HFFc6 (cell line): ENCODE data around the gene PCTP. TPM values are rescaled to one million over a fixed set of nuclear protein-coding genes. Genes with fewer than 3 reads are reported as not detected.

Experiments used
- DNase-seq: peaks from one replicate; pipeline ENCODE4 v3.0.0-alpha.2; 2018
- H3K27ac Mint-ChIP-seq: 2 replicates; pipeline ENCODE4 v1.8.0; 2020; ENCODE audit warnings: mild to moderate bottlenecking, mixed read lengths
- H3K27me3 Mint-ChIP-seq: 2 replicates; pipeline ENCODE4 v1.8.0; 2021; ENCODE audit warnings: mild to moderate bottlenecking, moderate library complexity, mixed read lengths; ENCODE audit not compliant: insufficient read depth
- H3K36me3 Mint-ChIP-seq: 2 replicates; pipeline ENCODE4 v1.8.0; 2021; ENCODE audit warnings: low read depth, mixed read lengths
- H3K4me1 Mint-ChIP-seq: 2 replicates; pipeline ENCODE4 v1.8.0; 2020; ENCODE audit warnings: low read depth, mixed read lengths
- H3K4me3 Mint-ChIP-seq: 2 replicates; pipeline ENCODE4 v1.8.0; 2020; ENCODE audit warnings: mild to moderate bottlenecking, moderate library complexity, mixed read lengths
- H3K9me3 Mint-ChIP-seq: 2 replicates; pipeline ENCODE4 v1.8.0; 2020; ENCODE audit warnings: mild to moderate bottlenecking, mixed read lengths
- total RNA-seq, 6 experiments: library from RNA; stranded (reverse); fragmentation: NEBNext Ultra II Directional; extraction: Animal tissue kit (Norgen Biotek cat#: 25700); gene quantifications; 2 replicates in 1 of 6; 3 replicates in 5 of 6; pipeline ENCODE4 v1.2.3, GENCODE V29; 2021
- TF ChIP-seq, protein P1 (sequence below): fragments of 200-600 bp; sonication (generic); IDR thresholded peaks from 2 replicates; pipeline ENCODE4 v1.5.0; 2021; ENCODE audit warnings: antibody characterized with exemption, mild to moderate bottlenecking

PCTP gene
- total RNA-seq, 6 experiments from 2014 or later: 9.7 to 13.5 (median 11.2) TPM

DNA sequence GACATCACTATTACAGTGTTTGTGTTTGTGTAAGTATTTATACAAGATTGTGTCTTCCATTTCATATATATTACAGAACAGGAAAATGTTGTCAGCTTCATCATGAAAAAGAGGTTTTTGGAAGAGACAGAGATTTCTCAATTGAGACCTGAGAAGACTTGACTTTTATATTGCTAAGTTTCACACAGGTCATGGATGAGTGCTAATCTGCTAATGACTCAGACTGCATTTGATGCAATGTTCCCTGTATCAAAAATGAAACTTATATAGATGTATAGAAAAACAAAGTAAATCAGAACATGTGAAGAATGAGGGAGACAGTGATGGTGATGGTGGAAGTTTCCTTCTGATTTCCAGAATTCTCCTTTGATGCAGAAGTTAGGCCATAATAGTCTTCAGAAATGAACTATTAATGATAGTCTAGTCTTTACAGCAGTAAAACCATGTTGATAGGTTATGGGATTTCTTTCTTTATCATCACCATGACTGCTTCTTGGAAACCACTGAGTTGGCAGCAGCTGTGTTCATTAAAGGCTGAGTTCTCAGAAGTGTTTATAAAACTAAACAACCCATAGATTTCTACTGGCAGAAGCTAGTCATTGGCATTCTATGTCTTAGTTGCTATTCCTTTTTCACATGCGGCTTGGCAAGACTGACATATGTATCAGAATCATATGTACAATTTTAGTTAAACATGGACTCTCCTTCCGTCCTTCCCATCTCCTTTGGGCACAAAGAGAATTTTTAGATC, 56.1 kb downstream of the PCTP start:
- TF ChIP-seq, protein P1, sequence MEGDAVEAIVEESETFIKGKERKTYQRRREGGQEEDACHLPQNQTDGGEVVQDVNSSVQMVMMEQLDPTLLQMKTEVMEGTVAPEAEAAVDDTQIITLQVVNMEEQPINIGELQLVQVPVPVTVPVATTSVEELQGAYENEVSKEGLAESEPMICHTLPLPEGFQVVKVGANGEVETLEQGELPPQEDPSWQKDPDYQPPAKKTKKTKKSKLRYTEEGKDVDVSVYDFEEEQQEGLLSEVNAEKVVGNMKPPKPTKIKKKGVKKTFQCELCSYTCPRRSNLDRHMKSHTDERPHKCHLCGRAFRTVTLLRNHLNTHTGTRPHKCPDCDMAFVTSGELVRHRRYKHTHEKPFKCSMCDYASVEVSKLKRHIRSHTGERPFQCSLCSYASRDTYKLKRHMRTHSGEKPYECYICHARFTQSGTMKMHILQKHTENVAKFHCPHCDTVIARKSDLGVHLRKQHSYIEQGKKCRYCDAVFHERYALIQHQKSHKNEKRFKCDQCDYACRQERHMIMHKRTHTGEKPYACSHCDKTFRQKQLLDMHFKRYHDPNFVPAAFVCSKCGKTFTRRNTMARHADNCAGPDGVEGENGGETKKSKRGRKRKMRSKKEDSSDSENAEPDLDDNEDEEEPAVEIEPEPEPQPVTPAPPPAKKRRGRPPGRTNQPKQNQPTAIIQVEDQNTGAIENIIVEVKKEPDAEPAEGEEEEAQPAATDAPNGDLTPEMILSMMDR: no peak
- Mint-ChIP-seq H3K9me3 (no peaks in the 10 kb centered on the region), H3K27me3 (no peaks in the 10 kb centered on the region; the same call in 1 of the 2 replicates), H3K4me3 (no peak overlapping the region), H3K36me3 (no peaks in the 10 kb centered on the region), H3K27ac (no peak overlapping the region), H3K4me1 (no peaks in the 10 kb centered on the region)
- no peak for DNase-seq

DNA sequence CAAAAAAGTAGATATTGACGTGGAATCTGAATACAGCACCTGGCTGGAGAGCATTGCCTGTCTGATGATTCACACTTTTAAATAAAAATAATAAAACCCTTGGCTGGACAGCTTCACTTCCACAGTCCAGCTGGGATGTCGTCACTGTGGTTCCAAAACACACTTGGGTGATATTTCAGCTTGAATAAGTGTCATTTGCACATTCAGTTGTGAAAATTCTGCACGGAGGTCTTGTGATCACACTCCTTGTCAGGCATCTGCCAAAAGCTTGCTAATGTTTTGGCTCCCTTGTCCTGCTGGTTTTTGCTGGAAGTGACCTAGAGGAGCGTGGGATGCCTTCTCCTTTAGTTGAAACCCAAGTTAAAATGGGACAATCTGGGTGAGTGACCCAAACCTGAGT, 60.7 kb downstream of the PCTP start:
- peaks cover 3% of the 10 kb centered on the region for H3K27me3 Mint-ChIP-seq
- no peaks in the 10 kb centered on the region; the same call in 1 of the 2 replicates for H3K4me1 Mint-ChIP-seq
- no peaks in the 10 kb centered on the region for H3K9me3 Mint-ChIP-seq
- no peak overlapping the region for H3K27ac Mint-ChIP-seq
- no peaks in the 10 kb centered on the region for H3K36me3 Mint-ChIP-seq
- TF ChIP-seq, protein P1: no peak
- DNase-seq: no peak
- H3K4me3 Mint-ChIP-seq: no peak overlapping the region

DNA sequence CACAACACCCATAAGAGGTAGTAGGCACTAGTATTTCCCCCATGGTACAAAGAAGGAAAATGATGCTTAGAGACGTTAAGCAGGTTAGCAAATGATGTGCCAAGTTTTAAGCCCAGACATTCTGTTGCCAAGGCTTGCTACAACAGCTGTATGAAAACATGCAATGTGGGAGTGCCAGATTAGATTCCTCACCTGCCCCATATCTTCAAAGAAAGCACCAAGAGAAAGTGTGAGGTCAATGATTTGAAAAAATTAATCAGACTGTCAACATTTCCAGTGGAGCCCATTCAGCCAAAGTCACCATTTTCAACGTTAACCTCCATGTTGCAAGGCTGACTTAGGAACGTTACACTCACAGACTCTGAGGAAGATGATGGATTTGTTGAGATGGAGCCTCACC, 61.5 kb downstream of the PCTP start:
- Mint-ChIP-seq H3K4me1 (no peaks in the 10 kb centered on the region; the same call in 1 of the 2 replicates), H3K9me3 (no peaks in the 10 kb centered on the region)
- TF ChIP-seq, protein P1: no peak

DNA sequence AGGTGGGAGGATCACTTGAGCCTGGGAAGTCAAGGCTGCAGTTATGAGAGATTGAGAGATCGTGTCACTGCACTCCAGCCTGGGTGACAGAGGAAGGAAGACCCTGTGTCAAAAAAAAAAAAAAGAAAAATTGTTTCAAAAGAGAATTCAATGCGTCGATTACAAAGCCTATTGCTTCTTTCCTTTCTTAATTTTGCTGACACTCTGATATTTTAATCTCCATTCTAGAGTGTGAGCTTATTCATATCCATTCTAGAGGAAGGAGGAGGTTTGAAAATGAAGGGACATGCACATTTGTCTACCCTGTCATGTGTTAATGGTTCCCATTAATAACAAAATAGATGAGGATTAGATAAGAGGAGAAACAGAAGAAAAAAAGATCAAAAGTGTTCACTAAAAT, 63.1 kb downstream of the PCTP start:
- TF ChIP-seq, protein P1: no peak
- peaks cover 6% of the 10 kb centered on the region for H3K27me3 Mint-ChIP-seq

More for the DNA sequence above, 61.5 kb downstream of the PCTP start:
- Mint-ChIP-seq H3K27me3 (peaks cover 3% of the 10 kb centered on the region), H3K27ac (no peak overlapping the region), H3K4me3 (no peak overlapping the region), H3K36me3 (no peaks in the 10 kb centered on the region)
- no peak for DNase-seq

DNA sequence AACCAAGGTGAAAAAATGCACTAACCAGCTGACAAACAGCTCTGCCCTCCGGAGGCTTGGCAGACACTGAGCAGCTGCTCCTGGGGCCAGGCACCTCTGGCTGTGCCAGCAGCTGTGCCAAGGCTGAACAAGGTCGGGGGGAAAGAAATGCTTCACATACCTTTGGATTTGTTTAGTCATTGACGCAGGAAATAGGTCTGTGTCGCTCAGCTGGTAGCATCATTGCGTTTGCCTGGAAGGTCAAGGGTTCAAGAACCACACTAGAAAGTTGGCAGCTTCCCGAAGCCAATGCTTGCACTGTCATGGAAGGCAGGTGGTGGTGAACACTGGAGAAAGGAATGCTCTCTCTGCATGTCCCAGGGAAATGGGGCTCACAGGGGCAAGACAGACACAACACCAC, 63.5 kb downstream of the PCTP start:
- no peak overlapping the region for H3K4me3 Mint-ChIP-seq
- H3K27me3 Mint-ChIP-seq: peaks cover 6% of the 10 kb centered on the region
- no peak overlapping the region for H3K27ac Mint-ChIP-seq
- no peaks in the 10 kb centered on the region for H3K36me3 Mint-ChIP-seq
- TF ChIP-seq, protein P1: no peak
- DNase-seq: no peak
- no peaks in the 10 kb centered on the region; the same call in 1 of the 2 replicates for H3K9me3 Mint-ChIP-seq
- no peaks in the 10 kb centered on the region; the same call in 1 of the 2 replicates for H3K4me1 Mint-ChIP-seq

More for the DNA sequence above, 63.1 kb downstream of the PCTP start:
- Mint-ChIP-seq H3K4me1 (no peaks in the 10 kb centered on the region; the same call in 1 of the 2 replicates), H3K9me3 (no peaks in the 10 kb centered on the region; the same call in 1 of the 2 replicates), H3K27ac (no peak overlapping the region), H3K4me3 (no peak overlapping the region), H3K36me3 (no peaks in the 10 kb centered on the region)
- no peak for DNase-seq
